Thymus (tissue), 11 donors: ENCODE results near the gene RAMP1. TPM values are rescaled to one million over a fixed set of nuclear protein-coding genes. Genes with fewer than 3 reads are reported as not detected.

Experiments
- DNase-seq, 9 donors: peaks; one replicate each; pipeline ENCODE4 v3.0.0-alpha.2; 2013; ENCODE audit warnings: low spot score in 9 of 9, low read depth in 6 of 9, missing footprints in 1 of 9
- H3K27ac ChIP-seq, 2 donors: one replicate each; pipeline ENCODE4 v1.5.1; 2013; ENCODE audit warnings: control low read depth in 1 of 2, low read depth in 1 of 2, low read length in 1 of 2, mild to moderate bottlenecking in 1 of 2, moderate library complexity in 1 of 2
- H3K27me3 ChIP-seq, 2 donors: one replicate each; pipeline ENCODE4 v1.5.1; 2013; ENCODE audit warnings: low read length in 1 of 2; ENCODE audit not compliant: control insufficient read depth in 2 of 2, insufficient read depth in 1 of 2
- H3K36me3 ChIP-seq, 2 donors: one replicate each; pipeline ENCODE4 v1.5.1; 2013; ENCODE audit warnings: low read length in 1 of 2, mild to moderate bottlenecking in 1 of 2, moderate library complexity in 1 of 2; ENCODE audit not compliant: control insufficient read depth in 2 of 2, insufficient read depth in 2 of 2
- H3K4me1 ChIP-seq, 2 donors: one replicate each; pipeline ENCODE4 v1.5.1; 2013; ENCODE audit warnings: low read length in 2 of 2; ENCODE audit not compliant: control insufficient read depth in 2 of 2, insufficient read depth in 2 of 2
- H3K4me3 ChIP-seq, 2 donors: one replicate each; pipeline ENCODE4 v1.5.1; 2013; ENCODE audit warnings: low read length in 2 of 2, control low read depth in 1 of 2, mild to moderate bottlenecking in 1 of 2
- H3K9me3 ChIP-seq, 2 donors: one replicate each; pipeline ENCODE4 v1.5.1; 2013; ENCODE audit warnings: low read length in 1 of 2, mild to moderate bottlenecking in 1 of 2; ENCODE audit not compliant: control insufficient read depth in 2 of 2, insufficient read depth in 1 of 2
- WGBS: extraction: QIAGEN DNeasy Blood & Tissue Kit; methylation state at CpG from one replicate; pipeline ENCODE4 v1.1.7; 2013; 5-methylcytosine and 5-hydroxymethylcytosine counted together
- polyA plus RNA-seq: library from polyadenylated mRNA; stranded (reverse); fragments of 200-250 nt; gene quantifications from one replicate; pipeline ENCODE4 v1.2.3, GENCODE V29; 2013
- total RNA-seq: library from RNA; stranded (reverse); fragments of 120-200 nt; gene quantifications from one replicate; pipeline ENCODE4 v1.2.4, GENCODE V29; 2013
- donor health status: healthy.

RAMP1 gene
- total and polyA plus RNA-seq, 2 donors = 6.3 to 32.7 TPM

DNA sequence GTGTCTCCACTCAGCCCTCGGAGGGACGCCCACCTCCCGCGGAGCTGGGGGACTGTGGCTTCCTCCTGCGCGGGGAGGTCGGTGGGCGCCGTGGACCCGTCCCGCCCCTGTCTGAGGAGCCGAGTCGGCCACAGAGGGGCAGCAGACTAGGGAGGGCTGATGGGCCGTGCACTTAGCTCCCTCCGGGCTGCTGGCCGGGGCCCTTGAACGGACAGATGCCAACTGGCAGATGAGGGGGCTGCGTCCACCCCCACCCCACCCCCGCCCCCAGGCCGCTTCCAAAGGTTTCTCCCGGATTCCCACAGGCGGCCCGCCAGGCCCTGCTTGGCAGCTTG is 96.9 kb downstream of the RAMP1 start:
- WGBS = 30% methylated on average over 23 of the region's 23 CpGs
- Histone ChIP-seq H3K27me3 (peaks cover 19 to 44% of the 10 kb centered on the region in 2 donors), H3K4me3 (no peak overlapping the region), H3K4me1 (peaks cover 0 to 2% of the 10 kb centered on the region in 2 donors), H3K9me3 (peaks cover 0 to 5% of the 10 kb centered on the region in 2 donors), H3K27ac (no peak overlapping the region), H3K36me3 (no peaks in the 10 kb centered on the region)
- no peak for DNase-seq

DNA sequence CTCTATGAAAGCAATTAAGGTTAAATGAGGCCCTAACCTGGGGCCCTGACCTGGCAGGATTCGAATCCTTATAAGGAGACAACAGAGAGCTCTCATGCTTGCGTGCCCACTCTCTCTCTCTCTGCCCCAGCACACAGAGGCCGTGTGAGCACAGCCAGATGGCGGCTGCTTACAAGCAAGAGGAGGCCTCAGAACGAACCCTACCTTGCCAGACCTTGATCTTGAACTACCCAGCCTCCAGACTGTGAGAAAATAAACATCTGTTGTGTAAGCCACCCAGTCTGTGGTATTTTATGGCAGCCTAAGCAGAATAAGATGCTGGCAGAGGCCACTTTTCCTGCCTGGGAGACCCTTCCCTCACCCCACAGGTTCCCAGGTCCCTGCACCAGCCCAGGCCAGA is 102.2 kb downstream of the RAMP1 start:
- WGBS = 88% methylated on average over 5 of the region's 5 CpGs
- Histone ChIP-seq H3K4me3 (no peak overlapping the region), H3K36me3 (no peaks in the 10 kb centered on the region), H3K27ac (no peak overlapping the region), H3K9me3 (peaks cover 0 to 21% of the 10 kb centered on the region in 2 donors), H3K4me1 (peaks cover 5 to 8% of the 10 kb centered on the region in 2 donors), H3K27me3 (peaks cover 2 to 24% of the 10 kb centered on the region in 2 donors)
- DNase-seq = no peak

Other genes starting within 250 kb of the RAMP1 start
- gene LRRFIP1, start 232.0 kb upstream of the RAMP1 start, total RNA-seq = 31.0 TPM
- gene LRRFIP1, start 232.0 kb upstream of the RAMP1 start, polyA plus RNA-seq = 62.6 TPM
- 0.85 TPM for gene RBM44, start 60.8 kb upstream of the RAMP1 start, total RNA-seq
- gene RBM44, start 60.8 kb upstream of the RAMP1 start, polyA plus RNA-seq = 0.82 TPM
- 50.7 TPM for gene UBE2F, start 107.4 kb downstream of the RAMP1 start, total RNA-seq
- 77.8 TPM for gene UBE2F, start 107.4 kb downstream of the RAMP1 start, polyA plus RNA-seq
- 17.4 TPM for gene SCLY, start 201.4 kb downstream of the RAMP1 start, total RNA-seq
- gene SCLY, start 201.4 kb downstream of the RAMP1 start, polyA plus RNA-seq = 10.4 TPM
- 0.66 TPM for gene ESPNL, start 240.7 kb downstream of the RAMP1 start, total RNA-seq
- 1.5 TPM for gene ESPNL, start 240.7 kb downstream of the RAMP1 start, polyA plus RNA-seq